CD4-positive, alpha-beta T cell treated with Interleukin-4 for 1 hour (primary cell): Measurements from ENCODE around the gene HAGH.

ENCODE experiments used
- DNase-seq, 2 donors: peaks; one replicate each; pipeline ENCODE4 v3.0.0-alpha.2; 2020 to 2022

HAGH gene

DNA sequence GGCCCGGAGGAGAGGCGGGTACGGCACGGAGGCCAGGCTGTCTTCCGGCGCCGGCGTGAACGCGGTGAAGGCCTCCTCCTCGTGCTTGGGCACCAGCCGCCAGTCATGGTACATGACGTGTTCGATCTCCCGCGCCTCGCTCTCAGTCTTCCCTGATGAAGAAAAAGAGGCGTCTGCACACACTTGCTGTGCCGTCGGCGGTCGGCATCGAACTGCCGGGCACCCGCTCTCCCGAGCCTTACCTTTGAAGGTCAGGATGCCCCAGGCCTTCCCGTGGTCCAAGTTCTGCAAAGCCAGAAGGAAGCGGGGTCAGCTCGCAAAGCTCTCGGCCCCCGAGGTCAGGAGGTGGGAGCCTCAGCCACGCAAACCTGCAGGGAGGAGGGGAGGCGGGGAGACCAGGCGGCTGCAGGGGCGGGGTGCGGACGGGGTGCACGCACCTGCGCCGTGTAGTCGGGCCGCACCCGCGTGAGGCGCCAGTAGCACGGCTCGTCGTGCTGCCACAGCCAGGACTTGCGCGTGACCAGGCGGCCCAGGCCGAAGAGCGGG, 54.2 kb downstream of the HAGH start, which contains the start of gene EME2:
Gene EME2, plus strand, starts transcription at position 449 of the 546 bp plus-strand sequence. CDS start 418 bp downstream, outside the sequence.
- DNase-seq: peak in 1 of 2 donors; percentile 34

GRCh38 chr16:1771864-1772361, 54.7 kb downstream of the HAGH start:
- no peak for DNase-seq

GRCh38 chr16:1771188-1771863, 55.3 kb downstream of the HAGH start, which contains the start of gene NME3:
NME3 (minus strand) TSS chr16:1771543; CDS start chr16:1771534, 9 bp downstream.
- peak; percentile 64 to 76 for DNase-seq

GRCh38 chr16:1770328-1771187, 56.1 kb downstream of the HAGH start:
- DNase-seq: peak; percentile 33 to 59

- no peak for DNase-seq
Observed at GRCh38 chr16:1769402-1770300, 57.0 kb downstream of the HAGH start.

DNA sequence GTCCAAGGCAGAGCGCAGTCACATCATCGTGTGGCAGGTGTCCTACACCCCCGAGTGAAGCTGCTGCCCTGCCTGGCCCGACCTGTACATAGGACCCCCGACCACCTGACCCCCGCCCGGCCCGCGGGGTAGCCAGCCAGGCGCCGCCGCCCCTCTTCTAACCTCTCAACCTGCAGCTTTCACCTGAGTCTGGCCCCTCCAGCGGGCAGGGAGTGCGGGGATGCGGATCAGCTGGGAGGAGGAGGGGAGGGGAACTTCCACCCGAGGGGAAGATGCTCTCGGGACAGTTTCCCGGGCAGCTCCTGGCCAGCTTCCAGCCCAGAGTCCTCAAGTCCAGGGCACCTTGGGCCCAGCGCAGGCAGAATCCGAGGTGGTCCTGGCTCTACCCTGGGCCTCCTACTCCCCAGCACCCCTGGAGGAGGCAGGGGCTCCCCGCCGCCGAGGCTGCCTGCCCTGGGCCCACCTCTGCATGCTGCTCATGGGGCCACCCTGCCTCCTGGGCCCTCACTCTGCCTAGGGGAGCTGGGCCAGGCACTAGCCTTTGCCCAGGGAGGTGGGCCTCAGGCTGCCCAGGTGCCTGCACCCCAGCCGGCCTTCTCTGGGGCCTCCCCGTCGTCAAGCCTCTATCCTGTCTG, 57.7 kb downstream of the HAGH start:
- DNase-seq: no peak

DNA sequence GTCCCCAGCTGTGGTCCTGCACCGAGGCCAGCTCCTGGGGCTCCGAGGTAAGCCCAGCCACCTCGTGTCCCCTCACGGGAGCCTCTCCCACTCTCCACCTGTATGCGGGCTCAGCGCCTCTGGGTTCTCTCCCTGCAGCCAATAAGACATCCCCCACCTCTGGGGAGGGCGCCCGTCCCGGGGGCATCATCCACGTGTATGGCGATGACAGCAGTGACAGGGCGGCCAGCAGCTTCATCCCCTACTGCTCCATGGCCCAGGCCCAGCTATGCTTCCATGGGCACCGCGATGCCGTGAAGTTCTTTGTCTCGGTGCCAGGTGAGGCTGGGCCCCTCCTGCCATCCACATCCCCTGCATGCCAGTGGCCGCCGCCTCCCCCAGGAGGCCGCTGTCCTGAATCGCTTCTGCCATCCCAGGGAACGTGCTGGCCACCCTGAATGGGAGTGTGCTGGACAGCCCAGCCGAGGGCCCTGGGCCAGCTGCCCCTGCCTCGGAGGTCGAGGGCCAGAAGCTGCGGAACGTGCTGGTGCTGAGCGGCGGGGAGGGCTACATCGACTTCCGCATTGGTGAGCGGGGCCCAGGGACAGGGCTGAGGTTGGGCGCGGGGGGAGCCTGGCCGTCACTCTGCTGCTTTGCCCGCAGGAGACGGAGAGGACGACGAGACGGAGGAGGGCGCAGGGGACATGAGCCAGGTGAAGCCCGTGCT, 58.4 kb downstream of the HAGH start:
- DNase-seq: no peak

DNA sequence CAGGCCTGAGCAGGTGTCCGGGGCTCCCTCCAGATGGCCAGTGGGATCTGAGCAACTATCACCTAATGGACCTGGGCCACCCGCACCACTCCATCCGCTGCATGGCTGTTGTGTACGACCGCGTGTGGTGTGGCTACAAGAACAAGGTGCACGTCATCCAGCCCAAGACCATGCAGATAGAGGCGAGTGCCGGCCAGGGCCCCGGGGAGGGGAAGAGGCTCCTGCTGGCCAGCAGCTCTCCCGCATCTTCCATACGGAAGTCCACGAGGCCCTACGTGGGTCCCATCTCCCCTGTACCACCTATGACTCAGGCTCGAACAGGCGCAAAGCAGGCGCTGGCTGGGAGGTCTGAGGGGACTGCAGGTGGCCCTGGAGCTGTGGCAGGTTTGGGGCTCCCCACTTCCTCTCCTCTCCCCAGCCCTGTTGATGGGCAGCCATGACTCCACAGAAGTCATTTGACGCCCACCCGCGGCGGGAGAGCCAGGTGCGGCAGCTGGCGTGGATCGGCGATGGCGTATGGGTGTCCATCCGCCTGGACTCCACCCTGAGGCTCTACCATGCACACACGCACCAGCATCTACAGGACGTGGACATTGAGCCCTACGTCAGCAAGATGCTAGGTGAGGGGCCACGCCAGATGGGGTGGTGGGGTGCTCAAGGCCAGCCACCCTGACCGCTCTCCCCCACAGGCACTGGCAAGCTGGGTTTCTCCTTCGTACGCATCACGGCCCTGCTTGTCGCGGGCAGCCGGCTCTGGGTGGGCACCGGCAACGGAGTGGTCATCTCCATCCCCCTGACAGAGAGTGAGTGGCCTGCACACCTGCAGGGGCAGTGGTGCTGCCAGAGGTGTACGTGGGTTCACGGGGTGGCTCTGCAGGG, 59.3 kb downstream of the HAGH start:
- DNase-seq: no peak

DNA sequence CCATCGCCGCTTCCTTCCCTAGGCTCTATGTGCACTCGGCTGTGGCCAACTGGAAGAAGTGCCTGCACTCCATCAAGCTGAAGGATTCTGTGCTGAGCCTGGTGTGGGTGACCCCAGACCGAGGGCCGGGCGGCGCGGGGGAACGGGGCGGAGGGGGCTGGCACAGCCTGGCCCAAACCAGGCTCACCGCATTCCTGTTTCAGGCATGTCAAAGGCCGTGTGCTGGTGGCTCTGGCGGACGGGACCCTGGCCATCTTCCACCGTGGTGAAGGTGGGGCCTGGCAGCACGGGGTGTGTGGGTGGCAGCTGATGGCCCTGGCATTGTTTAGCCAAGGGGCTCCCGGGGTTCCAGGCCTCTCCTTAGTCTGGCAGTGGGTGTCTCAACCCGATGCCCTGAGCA, 59.9 kb downstream of the HAGH start:
- no peak for DNase-seq

GRCh38 chr16:1766231-1766630, 60.4 kb downstream of the HAGH start:
- DNase-seq: no peak

- no peak for DNase-seq
Observed at GRCh38 chr16:1765826-1766225, 60.8 kb downstream of the HAGH start.

DNA sequence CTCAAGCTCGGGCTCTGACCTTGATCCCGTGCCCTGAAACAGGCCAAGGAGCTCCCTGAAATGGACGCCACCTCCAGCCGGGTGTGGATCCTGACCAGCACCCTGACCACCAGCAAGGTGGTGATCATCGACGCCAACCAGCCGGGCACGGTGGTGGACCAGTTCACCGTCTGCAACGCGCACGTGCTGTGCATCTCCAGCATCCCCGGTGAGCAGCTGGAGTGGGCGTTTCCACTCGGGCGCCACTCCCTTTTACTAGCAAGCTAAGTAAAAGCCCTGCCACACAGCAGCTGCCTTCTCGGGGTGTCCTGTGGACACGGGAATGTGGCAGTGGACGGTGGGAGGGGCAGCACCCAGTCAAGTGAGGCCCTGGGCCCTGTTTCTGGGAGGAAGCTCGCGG, 61.7 kb downstream of the HAGH start:
- DNase-seq: no peak

GRCh38 chr16:1763521-1764511, 62.8 kb downstream of the HAGH start:
- DNase-seq: no peak

DNA sequence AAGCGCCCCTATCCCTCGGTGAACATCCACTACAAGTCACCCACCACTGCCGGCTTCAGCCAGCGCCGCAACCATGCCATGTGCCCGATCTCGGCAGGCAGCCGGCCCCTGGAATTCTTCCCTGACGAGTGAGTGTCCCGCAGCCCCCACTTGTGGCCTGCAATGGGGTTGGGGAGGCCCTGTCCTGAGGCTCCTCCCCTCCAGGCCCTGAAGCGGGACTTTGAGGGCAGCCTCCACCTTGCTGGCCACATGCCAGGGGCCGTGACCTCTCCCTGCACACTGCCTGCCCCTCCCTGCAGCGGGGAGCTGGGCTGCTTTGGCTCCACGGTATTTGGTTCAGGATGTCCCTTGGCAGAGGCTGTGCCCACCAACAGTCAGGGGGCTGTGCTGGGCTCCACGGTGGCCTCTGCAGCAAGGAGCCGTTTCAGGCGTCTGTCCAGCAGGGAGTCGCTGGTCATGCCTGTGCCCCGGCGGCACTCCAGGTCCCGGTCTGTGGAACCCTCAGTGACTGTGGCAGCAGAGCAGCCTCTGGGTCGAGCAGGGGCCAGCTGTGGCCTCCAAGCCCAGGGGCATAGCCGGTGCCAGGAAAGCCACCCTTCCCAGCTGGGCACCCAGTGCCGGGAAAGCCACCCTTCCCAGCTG, 63.6 kb downstream of the HAGH start:
- DNase-seq: no peak

- no peak for DNase-seq
Observed at GRCh38 chr16:1762196-1762878, 64.3 kb downstream of the HAGH start.

GRCh38 chr16:1761751-1762150, 64.9 kb downstream of the HAGH start:
- DNase-seq: no peak

- no peak for DNase-seq
Observed at GRCh38 chr16:1760911-1761310, 65.7 kb downstream of the HAGH start.

DNA sequence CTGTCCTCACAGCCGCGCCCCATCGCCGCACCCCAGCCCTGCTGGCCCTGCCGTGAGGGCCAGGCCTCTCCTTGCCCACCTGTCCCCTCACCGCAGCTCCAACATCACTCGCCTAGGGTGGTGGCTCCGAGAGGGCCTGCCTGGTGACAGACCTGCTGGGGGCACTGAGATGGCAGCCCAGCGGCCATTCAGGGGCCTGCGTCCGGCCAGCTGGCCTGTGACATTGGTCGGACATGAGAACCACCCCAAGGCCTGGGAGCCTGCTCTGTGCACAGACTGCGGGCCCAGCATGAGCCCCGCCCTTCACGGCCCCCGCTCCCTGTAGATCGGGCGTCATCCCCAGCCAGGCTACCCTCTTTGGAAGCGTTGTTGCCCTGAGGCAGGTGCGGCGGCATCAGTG, 67.1 kb downstream of the HAGH start:
- DNase-seq: no peak
